MCF 10A (cell line): Measurements from ENCODE around the gene MAPK8IP2. TPM values are rescaled to one million over a fixed set of nuclear protein-coding genes. Genes with fewer than 3 reads are reported as not detected.

Source experiments
- BruUV-seq: library from RNA; stranded (reverse); fragments of 400-500 nt; replicated peaks from 2 replicates; lab custom pipeline; 2021; lab: Mats Ljungman, UMichigan
- CTCF ChIA-PET: fragments of 300-600 bp; sonication (Branson Sonifier 250); formaldehyde crosslinking; extraction: SDS; loops from one replicate; lab custom pipeline; 2021; ENCODE audit warnings: antibody characterized with exemption, inconsistent platforms; lab: Yijun Ruan, JAX
- POLR2A ChIA-PET: fragments of 300-600, 350-650 bp; sonication (Branson Sonifier 250); formaldehyde crosslinking; extraction: SDS; loops from one replicate; lab custom pipeline; 2020; ENCODE audit warnings: antibody characterized with exemption, inconsistent platforms; lab: Yijun Ruan, JAX
- DNase-seq: peaks from one replicate; pipeline ENCODE4 v3.0.0-alpha.2; 2018; ENCODE audit not compliant: unreplicated experiment
- H3K27ac Mint-ChIP-seq: one replicate; pipeline ENCODE4 v1.8.0; 2022; ENCODE audit warnings: mild to moderate bottlenecking, low read depth, mixed read lengths; ENCODE audit not compliant: unreplicated experiment
- H3K27me3 Mint-ChIP-seq: one replicate; pipeline ENCODE4 v1.8.0; 2022; ENCODE audit warnings: mixed read lengths; ENCODE audit not compliant: insufficient read depth, unreplicated experiment
- H3K36me3 Mint-ChIP-seq: one replicate; pipeline ENCODE4 v1.8.0; 2022; ENCODE audit warnings: mild to moderate bottlenecking, moderate library complexity, mixed read lengths; ENCODE audit not compliant: insufficient read depth, unreplicated experiment
- H3K4me1 Mint-ChIP-seq: one replicate; pipeline ENCODE4 v1.8.0; 2022; ENCODE audit warnings: mixed read lengths; ENCODE audit not compliant: insufficient read depth, unreplicated experiment
- H3K4me3 Mint-ChIP-seq: one replicate; pipeline ENCODE4 v1.8.0; 2022; ENCODE audit warnings: mild to moderate bottlenecking, moderate library complexity, mixed read lengths; ENCODE audit not compliant: unreplicated experiment
- H3K9me3 Mint-ChIP-seq: one replicate; pipeline ENCODE4 v1.8.0; 2022; ENCODE audit warnings: mixed read lengths; ENCODE audit not compliant: unreplicated experiment
- CTCF ChIP-seq: fragments of 200-600 bp; IDR thresholded peaks from one replicate; pipeline ENCODE4 v1.8.0; 2022; ENCODE audit warnings: antibody characterized with exemption, mild to moderate bottlenecking; ENCODE audit not compliant: unreplicated experiment
- intact Hi-C: fragments of 100-400 bp; cut with micrococcal nuclease; formaldehyde crosslinking; loops from 2 replicates; pipeline ENCODE4 v1.14.1; 2022
- total RNA-seq: library from RNA; stranded (reverse); gene quantifications from 2 replicates; pipeline ENCODE4 v1.2.3, GENCODE V29; 2022

The MAPK8IP2 gene
- total RNA-seq, 1 experiment from 2014 or later: 1.2 TPM

GRCh38 chr22:50585781-50586180, 14.8 kb upstream of the MAPK8IP2 start:
- ChIA-PET POLR2A (interaction anchor here (1.3 to 4.7 kb wide), 2 partner anchors 23 to 61 kb away, joined by 3 to 38 read pairs; partner anchors contain the start of gene SCO2), CTCF (interaction anchor here (2.2 kb wide), 1 partner anchor 35 kb away, joined by 9 read pairs; no protein-coding TSS in a partner anchor)
- H3K27me3 Mint-ChIP-seq: peaks cover 8% of the 10 kb centered on the region
- DNase-seq: no peak
- H3K9me3 Mint-ChIP-seq: peaks cover 3% of the 10 kb centered on the region
- TF ChIP-seq CTCF: no peak
- intact Hi-C loops: no loop called here
- no peak overlapping the region for H3K27ac Mint-ChIP-seq
- no peak overlapping the region for H3K4me3 Mint-ChIP-seq
- BruUV-seq: no TSS peak
- H3K4me1 Mint-ChIP-seq: no peaks in the 10 kb centered on the region
- H3K36me3 Mint-ChIP-seq: no peaks in the 10 kb centered on the region

- CTCF ChIA-PET: interaction anchor here (1.0 kb wide), 1 partner anchor 34 kb away, joined by 3 read pairs; no protein-coding TSS in a partner anchor
- TF ChIP-seq CTCF: no peak
- intact Hi-C loops: no loop called here
- Mint-ChIP-seq H3K36me3 (no peaks in the 10 kb centered on the region), H3K27ac (no peak overlapping the region), H3K9me3 (peaks cover 9% of the 10 kb centered on the region), H3K27me3 (peaks cover 11% of the 10 kb centered on the region), H3K4me1 (no peaks in the 10 kb centered on the region), H3K4me3 (no peak overlapping the region)
- BruUV-seq: no TSS peak
- DNase-seq: no peak
- POLR2A ChIA-PET: interaction anchor here (0.6 kb wide), 1 partner anchor 45 kb away, joined by 3 read pairs; no protein-coding TSS in a partner anchor
Measured at GRCh38 chr22:50586416-50586815, 14.2 kb upstream of the MAPK8IP2 start.

GRCh38 chr22:50587407-50587806, 13.2 kb upstream of the MAPK8IP2 start:
- Mint-ChIP-seq H3K36me3 (no peaks in the 10 kb centered on the region), H3K27ac (no peak overlapping the region), H3K4me3 (no peak overlapping the region), H3K27me3 (peaks cover 11% of the 10 kb centered on the region), H3K4me1 (no peaks in the 10 kb centered on the region), H3K9me3 (peaks cover 9% of the 10 kb centered on the region)
- ChIA-PET CTCF (interaction anchor here (0.8 to 1.0 kb wide), 2 partner anchors 23 to 33 kb away, joined by 3 read pairs; no protein-coding TSS in a partner anchor), POLR2A (interaction anchor here (0.6 to 0.7 kb wide), 2 partner anchors 27 to 177 kb away, joined by 3 read pairs; no protein-coding TSS in a partner anchor)
- BruUV-seq: no TSS peak
- DNase-seq: no peak
- intact Hi-C loops: no loop called here
- TF ChIP-seq CTCF: no peak

- intact Hi-C loops: no loop called here
- no peak for TF ChIP-seq CTCF
- no peak for DNase-seq
- Mint-ChIP-seq H3K4me1 (no peaks in the 10 kb centered on the region), H3K9me3 (peaks cover 9% of the 10 kb centered on the region), H3K4me3 (no peak overlapping the region), H3K36me3 (peaks cover 5% of the 10 kb centered on the region), H3K27me3 (peaks cover 9% of the 10 kb centered on the region), H3K27ac (no peak overlapping the region)
- ChIA-PET POLR2A (no interaction called here), CTCF (interaction anchor here (1.3 kb wide), 1 partner anchor 33 kb away, joined by 3 read pairs; the partner anchor contains the start of gene SYCE3)
- no TSS peak for BruUV-seq
Measured at GRCh38 chr22:50595189-50595588, 5.4 kb upstream of the MAPK8IP2 start.
